Measurements from ENCODE around the gene POLR1B. TPM values are rescaled to one million over a fixed set of nuclear protein-coding genes. Genes with fewer than 3 reads are reported as not detected.

POLR1B gene
- total and polyA plus RNA-seq, 10 of the 15 experiments (the other 5 are each of a cell fraction or from before 2014, with no cell fraction given) = 13.4 to 55.8 (median 35.9) TPM

DNA sequence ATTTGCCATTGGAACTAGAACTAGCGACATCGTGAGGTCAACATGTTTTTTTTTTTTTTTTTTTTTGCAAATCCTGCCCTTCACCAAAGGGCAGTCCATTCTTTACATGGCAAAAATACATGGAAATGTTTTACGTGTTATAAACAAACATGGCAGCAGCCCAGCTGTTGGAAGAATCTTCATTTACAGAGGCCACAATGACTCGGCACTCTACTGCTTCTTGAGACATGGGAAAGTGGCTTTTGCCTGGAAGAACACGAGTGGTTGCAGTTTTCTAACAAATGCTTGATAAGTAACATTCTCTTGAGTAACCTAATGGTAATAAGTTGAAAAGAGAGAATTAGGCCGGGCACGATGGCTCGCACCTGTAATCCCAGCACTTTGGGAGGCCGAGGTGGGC lies 22.8 kb upstream of the POLR1B start (continued):
- TF ChIP-seq EZH2 (IDR thresholded peaks at IDR 0.05; ENCODE audit: borderline replicate concordance, control insufficient read depth, low read depth, low read length) = no peak
- TF ChIP-seq PAX5 (IDR thresholded peaks at IDR 0.05; ENCODE audit: borderline replicate concordance, low read depth, low read length) = no peak
- TF ChIP-seq RAD51 (IDR thresholded peaks at IDR 0.05) = no peak
- TF ChIP-seq, protein P1, sequence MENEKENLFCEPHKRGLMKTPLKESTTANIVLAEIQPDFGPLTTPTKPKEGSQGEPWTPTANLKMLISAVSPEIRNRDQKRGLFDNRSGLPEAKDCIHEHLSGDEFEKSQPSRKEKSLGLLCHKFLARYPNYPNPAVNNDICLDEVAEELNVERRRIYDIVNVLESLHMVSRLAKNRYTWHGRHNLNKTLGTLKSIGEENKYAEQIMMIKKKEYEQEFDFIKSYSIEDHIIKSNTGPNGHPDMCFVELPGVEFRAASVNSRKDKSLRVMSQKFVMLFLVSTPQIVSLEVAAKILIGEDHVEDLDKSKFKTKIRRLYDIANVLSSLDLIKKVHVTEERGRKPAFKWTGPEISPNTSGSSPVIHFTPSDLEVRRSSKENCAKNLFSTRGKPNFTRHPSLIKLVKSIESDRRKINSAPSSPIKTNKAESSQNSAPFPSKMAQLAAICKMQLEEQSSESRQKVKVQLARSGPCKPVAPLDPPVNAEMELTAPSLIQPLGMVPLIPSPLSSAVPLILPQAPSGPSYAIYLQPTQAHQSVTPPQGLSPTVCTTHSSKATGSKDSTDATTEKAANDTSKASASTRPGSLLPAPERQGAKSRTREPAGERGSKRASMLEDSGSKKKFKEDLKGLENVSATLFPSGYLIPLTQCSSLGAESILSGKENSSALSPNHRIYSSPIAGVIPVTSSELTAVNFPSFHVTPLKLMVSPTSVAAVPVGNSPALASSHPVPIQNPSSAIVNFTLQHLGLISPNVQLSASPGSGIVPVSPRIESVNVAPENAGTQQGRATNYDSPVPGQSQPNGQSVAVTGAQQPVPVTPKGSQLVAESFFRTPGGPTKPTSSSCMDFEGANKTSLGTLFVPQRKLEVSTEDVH (IDR thresholded peaks at IDR 0.05; ENCODE audit: low read depth, partially characterized antibody) = no peak
- TF ChIP-seq FOXM1 (IDR thresholded peaks at IDR 0.05; ENCODE audit: low read depth, low read length) = no peak

DNA sequence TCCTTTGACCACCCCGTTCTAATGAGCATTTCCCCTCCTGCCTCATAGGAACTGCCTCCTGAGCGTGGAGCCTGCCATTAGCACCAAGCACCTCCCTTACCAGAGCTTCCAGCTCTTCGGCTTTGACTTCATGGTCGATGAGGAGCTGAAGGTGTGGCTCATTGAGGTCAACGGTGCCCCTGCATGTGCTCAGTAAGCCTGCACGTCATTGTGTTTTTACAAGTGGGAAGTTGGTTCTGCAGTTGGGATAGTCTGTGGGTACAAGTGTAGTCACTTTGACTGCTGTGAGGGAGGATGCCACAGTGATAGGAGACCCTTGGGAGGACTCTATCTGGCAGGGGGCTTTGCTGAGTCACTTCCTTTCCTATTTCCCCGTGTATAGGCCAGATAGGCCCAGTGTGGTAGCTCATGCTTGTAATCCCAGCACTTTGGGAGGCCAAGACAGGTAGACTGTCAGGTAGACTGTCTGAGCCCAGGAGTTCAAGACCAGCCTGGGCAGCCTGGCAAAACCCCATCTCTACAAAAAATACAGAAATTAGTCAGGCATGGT lies 22.0 kb upstream of the POLR1B start:
- CTCF ChIA-PET = interaction anchor here (0.6 kb wide), 1 partner anchor 9 kb away, joined by 3 read pairs; no protein-coding TSS in a partner anchor
- Histone ChIP-seq H3K4me1 (ENCODE audit: control insufficient read depth, insufficient read depth, low read length) (no peaks in the 10 kb centered on the region), H3K9me3 (replicated peaks; ENCODE audit: control insufficient read depth, insufficient read depth, low read length) (no peaks in the 10 kb centered on the region), H3K79me2 (ENCODE audit: control insufficient read depth, insufficient read depth, low read length) (no peaks in the 10 kb centered on the region), H3K9ac (ENCODE audit: control insufficient read depth, insufficient read depth, low read length) (no peak overlapping the region), H3K4me2 (ENCODE audit: control insufficient read depth, insufficient read depth) (no peak overlapping the region), H4K20me1 (ENCODE audit: control insufficient read depth, insufficient read depth) (no peaks in the 10 kb centered on the region), H3K36me3 (ENCODE audit: control insufficient read depth in 2 of 2, insufficient read depth in 2 of 2, low read length in 1 of 2) (peaks cover 2 to 7% of the 10 kb centered on the region in 2 experiments), H2AFZ (ENCODE audit: control insufficient read depth, low read depth, low read length) (no peak overlapping the region), H3K27me3 (replicated peaks in 1 of 2; ENCODE audit: control insufficient read depth in 2 of 2, insufficient read depth in 2 of 2, low read length in 1 of 2) (no peaks in the 10 kb centered on the region), H3K4me3 (no peak overlapping the region), H3K27ac (ENCODE audit: control insufficient read depth, insufficient read depth) (no peak overlapping the region)
- BruUV-seq (replicated peaks) = no TSS peak
- in situ Hi-C loops (cut with MboI) (no loop called here), intact Hi-C loops (cut with micrococcal nuclease; ENCODE audit: unreplicated experiment) (no loop called here)
- SMC1A ChIA-PET (ENCODE audit: uncharacterized antibody, unreplicated experiment) = no interaction called here
- TF ChIP-seq EED (IDR thresholded peaks at IDR 0.05; ENCODE audit: low read depth) = no peak
- TF ChIP-seq RB1 (IDR thresholded peaks at IDR 0.05; ENCODE audit: borderline replicate concordance) = no peak
- TF ChIP-seq POLR2AphosphoS5 (IDR thresholded peaks at IDR 0.05; ENCODE audit: low read length) = no peak
- WGBS (ENCODE audit: insufficient coverage, insufficient replicate concordance, low lambda C conversion rate, missing lambda C conversion rate) = 91% methylated on average over 7 of the region's 7 CpGs
- RAD21 ChIA-PET (ENCODE audit: unreplicated experiment) = no interaction called here
- ATAC-seq (no peak), FAIRE-seq (no peak), DNase-seq (ENCODE audit: low read depth, low spot score) (no peak)
- POLR2A ChIA-PET = interaction anchor here (0.7 kb wide), 1 partner anchor 26 kb away, joined by 6 read pairs; no protein-coding TSS in a partner anchor

Data from GM12878 (cell line).